Measurements from ENCODE around the gene LVRN. TPM values are rescaled to one million over a fixed set of nuclear protein-coding genes. Genes with fewer than 3 reads are reported as not detected.

The LVRN gene
- total and polyA plus RNA-seq, 2 donors, result 0.27 to 2.8 TPM

DNA sequence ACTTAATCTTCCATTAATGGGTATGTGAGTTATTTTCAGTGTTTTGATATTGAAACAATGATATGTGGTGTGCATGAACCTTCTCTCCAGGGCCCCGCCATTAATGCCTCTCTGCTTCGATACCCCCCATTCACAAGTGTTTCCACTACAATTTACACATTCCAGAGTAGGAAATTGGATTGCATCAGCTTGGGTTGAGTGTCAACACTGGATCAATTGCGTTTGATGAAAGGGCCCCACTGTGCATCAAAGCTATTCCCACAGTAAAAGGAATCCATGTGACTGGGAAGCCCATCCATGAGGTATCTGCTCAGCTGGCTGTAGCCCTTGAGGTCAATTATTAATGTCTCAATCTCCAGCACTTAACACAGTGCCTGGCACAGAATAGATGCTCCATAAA is 17.8 kb upstream of the LVRN start:
- no peaks in the 10 kb centered on the region for H3K4me1 ChIP-seq (ENCODE audit: insufficient read depth)
- no peak overlapping the region for H3K27ac ChIP-seq (ENCODE audit: low read depth)
- H3K36me3 ChIP-seq (ENCODE audit: insufficient read depth), result no peaks in the 10 kb centered on the region
- no peak overlapping the region for H3K4me3 ChIP-seq (ENCODE audit: low read depth, low read length)
- WGBS, result 87% methylated on average over 3 of the region's 3 CpGs
- DNase-seq (ENCODE audit: extremely low spot score), result no peak

- DNase-seq (ENCODE audit: extremely low spot score), result no peak
- H3K4me1 ChIP-seq (ENCODE audit: insufficient read depth), result no peaks in the 10 kb centered on the region
- no peak overlapping the region for H3K27ac ChIP-seq (ENCODE audit: low read depth)
- H3K36me3 ChIP-seq (ENCODE audit: insufficient read depth), result no peaks in the 10 kb centered on the region
- H3K4me3 ChIP-seq (ENCODE audit: low read depth, low read length), result no peak overlapping the region
- WGBS, result 86% methylated on average over 2 of the region's 2 CpGs
Observed at GRCh38 chr5:115946655-115947054, 15.6 kb upstream of the LVRN start.

DNA sequence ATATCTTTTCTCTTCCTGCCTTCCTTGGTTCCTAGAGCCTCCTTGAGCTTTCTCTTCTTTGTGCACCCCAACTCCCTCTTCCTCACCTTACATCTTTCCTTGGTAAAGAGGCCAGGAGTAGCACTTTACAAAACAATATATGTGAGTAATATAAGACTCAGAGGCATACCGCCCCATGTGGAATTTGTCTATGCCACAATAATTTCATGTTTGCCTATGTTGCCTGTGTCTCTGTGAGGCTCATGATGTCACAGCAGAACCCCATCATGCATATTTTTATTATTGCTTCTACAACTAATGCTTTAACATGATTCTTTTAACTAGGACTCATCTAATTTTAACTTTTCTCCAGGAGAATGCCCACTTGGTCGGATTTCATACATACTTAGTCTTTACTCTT is 15.0 kb upstream of the LVRN start:
- Histone ChIP-seq H3K27ac (ENCODE audit: low read depth) (no peak overlapping the region), H3K4me3 (ENCODE audit: low read depth, low read length) (no peak overlapping the region), H3K4me1 (ENCODE audit: insufficient read depth) (no peaks in the 10 kb centered on the region), H3K36me3 (ENCODE audit: insufficient read depth) (no peaks in the 10 kb centered on the region)
- 92% methylated on average over 2 of the region's 2 CpGs for WGBS
- no peak for DNase-seq (ENCODE audit: extremely low spot score)

GRCh38 chr5:115948091-115948534 is 14.2 kb upstream of the LVRN start:
- 58% methylated on average over 3 of the region's 3 CpGs for WGBS
- no peaks in the 10 kb centered on the region for H3K36me3 ChIP-seq (ENCODE audit: insufficient read depth)
- H3K4me3 ChIP-seq (ENCODE audit: low read depth, low read length), result no peak overlapping the region
- H3K27ac ChIP-seq (ENCODE audit: low read depth), result no peak overlapping the region
- DNase-seq (ENCODE audit: extremely low spot score), result no peak
- H3K4me1 ChIP-seq (ENCODE audit: insufficient read depth), result no peaks in the 10 kb centered on the region

GRCh38 chr5:115949096-115949495 is 13.2 kb upstream of the LVRN start:
- 86% methylated on average over 1 of the region's 1 CpG for WGBS

GRCh38 chr5:115952588-115952987 is 9.7 kb upstream of the LVRN start:
- Histone ChIP-seq H3K4me1 (ENCODE audit: insufficient read depth) (no peaks in the 10 kb centered on the region), H3K4me3 (ENCODE audit: low read depth, low read length) (no peak overlapping the region), H3K36me3 (ENCODE audit: insufficient read depth) (no peaks in the 10 kb centered on the region), H3K27ac (ENCODE audit: low read depth) (no peak overlapping the region)
- no peak for DNase-seq (ENCODE audit: extremely low spot score)
- WGBS, result 36% methylated on average over 4 of the region's 4 CpGs

More at GRCh38 chr5:115949096-115949495, 13.2 kb upstream of the LVRN start:
- Histone ChIP-seq H3K36me3 (ENCODE audit: insufficient read depth) (no peaks in the 10 kb centered on the region), H3K27ac (ENCODE audit: low read depth) (no peak overlapping the region), H3K4me1 (ENCODE audit: insufficient read depth) (no peaks in the 10 kb centered on the region), H3K4me3 (ENCODE audit: low read depth, low read length) (no peak overlapping the region)
- no peak for DNase-seq (ENCODE audit: extremely low spot score)

DNA sequence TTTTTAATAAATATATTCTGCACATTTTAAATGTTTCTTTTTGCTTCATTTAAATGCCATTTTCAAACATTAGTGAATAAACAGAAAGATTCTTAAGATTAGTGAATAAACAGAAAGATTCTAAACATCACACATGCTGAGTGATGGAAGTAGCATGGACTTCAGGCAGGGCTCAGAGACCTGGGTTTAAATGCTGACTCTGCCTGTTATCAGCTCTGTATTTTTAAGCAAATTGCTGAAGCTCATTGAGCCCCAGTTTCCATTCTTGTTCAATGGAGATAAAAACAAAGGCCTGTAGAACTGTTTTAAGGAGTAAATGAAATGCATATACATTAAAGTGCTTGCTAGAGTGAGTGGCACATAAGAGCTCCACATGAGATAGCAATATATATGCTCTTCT is 8.1 kb upstream of the LVRN start:
- Histone ChIP-seq H3K27ac (ENCODE audit: low read depth) (no peak overlapping the region), H3K4me3 (ENCODE audit: low read depth, low read length) (no peak overlapping the region), H3K4me1 (ENCODE audit: insufficient read depth) (no peaks in the 10 kb centered on the region), H3K36me3 (ENCODE audit: insufficient read depth) (no peaks in the 10 kb centered on the region)
- no peak for DNase-seq (ENCODE audit: extremely low spot score)

- no peaks in the 10 kb centered on the region for H3K36me3 ChIP-seq (ENCODE audit: insufficient read depth)
- no peak overlapping the region for H3K4me3 ChIP-seq (ENCODE audit: low read depth, low read length)
- WGBS, result 92% methylated on average over 6 of the region's 6 CpGs
- DNase-seq (ENCODE audit: extremely low spot score), result no peak
- H3K27ac ChIP-seq (ENCODE audit: low read depth), result no peak overlapping the region
- no peaks in the 10 kb centered on the region for H3K4me1 ChIP-seq (ENCODE audit: insufficient read depth)
Observed at GRCh38 chr5:115956957-115957356, 5.3 kb upstream of the LVRN start.

- no peak overlapping the region for H3K4me3 ChIP-seq (ENCODE audit: low read depth, low read length)
- WGBS, result 6% methylated on average over 42 of the region's 42 CpGs
Observed at GRCh38 chr5:115961381-115962238, 665 bp upstream of the LVRN start.

GRCh38 chr5:115962565-115963402 is 509 bp downstream of the LVRN start:
- Histone ChIP-seq H3K27ac (ENCODE audit: low read depth) (no peak overlapping the region), H3K36me3 (ENCODE audit: insufficient read depth) (no peaks in the 10 kb centered on the region), H3K4me3 (ENCODE audit: low read depth, low read length) (peak overlapping the region; percentile 38), H3K4me1 (ENCODE audit: insufficient read depth) (peaks cover 2% of the 10 kb centered on the region)
- WGBS, result 3% methylated on average over 71 of the region's 71 CpGs
- DNase-seq (ENCODE audit: extremely low spot score), result no peak

More at GRCh38 chr5:115961381-115962238, 665 bp upstream of the LVRN start:
- peaks cover 2% of the 10 kb centered on the region for H3K4me1 ChIP-seq (ENCODE audit: insufficient read depth)
- H3K27ac ChIP-seq (ENCODE audit: low read depth), result no peak overlapping the region
- H3K36me3 ChIP-seq (ENCODE audit: insufficient read depth), result no peaks in the 10 kb centered on the region
- no peak for DNase-seq (ENCODE audit: extremely low spot score)

- no peak for DNase-seq (ENCODE audit: extremely low spot score)
- H3K36me3 ChIP-seq (ENCODE audit: insufficient read depth), result no peaks in the 10 kb centered on the region
- H3K4me3 ChIP-seq (ENCODE audit: low read depth, low read length), result no peak overlapping the region
Observed at GRCh38 chr5:115963566-115963965, 1.3 kb downstream of the LVRN start.

GRCh38 chr5:115968770-115969169 is 6.5 kb downstream of the LVRN start:
- H3K36me3 ChIP-seq (ENCODE audit: insufficient read depth), result no peaks in the 10 kb centered on the region
- 85% methylated on average over 2 of the region's 2 CpGs for WGBS
- H3K27ac ChIP-seq (ENCODE audit: low read depth), result no peak overlapping the region
- no peaks in the 10 kb centered on the region for H3K4me1 ChIP-seq (ENCODE audit: insufficient read depth)
- no peak overlapping the region for H3K4me3 ChIP-seq (ENCODE audit: low read depth, low read length)
- DNase-seq (ENCODE audit: extremely low spot score), result no peak

More at GRCh38 chr5:115963566-115963965, 1.3 kb downstream of the LVRN start:
- peaks cover 2% of the 10 kb centered on the region for H3K4me1 ChIP-seq (ENCODE audit: insufficient read depth)
- H3K27ac ChIP-seq (ENCODE audit: low read depth), result no peak overlapping the region
- WGBS, result 28% methylated on average over 17 of the region's 17 CpGs

- H3K4me1 ChIP-seq (ENCODE audit: insufficient read depth), result no peaks in the 10 kb centered on the region
- H3K36me3 ChIP-seq (ENCODE audit: insufficient read depth), result no peaks in the 10 kb centered on the region
- H3K27ac ChIP-seq (ENCODE audit: low read depth), result no peak overlapping the region
- 84% methylated on average over 4 of the region's 4 CpGs for WGBS
- no peak for DNase-seq (ENCODE audit: extremely low spot score)
- no peak overlapping the region for H3K4me3 ChIP-seq (ENCODE audit: low read depth, low read length)
Observed at GRCh38 chr5:115977096-115977495, 14.8 kb downstream of the LVRN start.

GRCh38 chr5:115977988-115978387 is 15.7 kb downstream of the LVRN start:
- no peak overlapping the region for H3K27ac ChIP-seq (ENCODE audit: low read depth)
- no peaks in the 10 kb centered on the region for H3K4me1 ChIP-seq (ENCODE audit: insufficient read depth)
- 24% methylated on average over 2 of the region's 2 CpGs for WGBS
- H3K36me3 ChIP-seq (ENCODE audit: insufficient read depth), result no peaks in the 10 kb centered on the region
- DNase-seq (ENCODE audit: extremely low spot score), result no peak
- H3K4me3 ChIP-seq (ENCODE audit: low read depth, low read length), result no peak overlapping the region

All from urinary bladder (tissue), 4 donors.